Middle frontal gyrus (tissue), 1 donor: ENCODE measurements around the gene IRX3.

ENCODE experiments used
- DNase-seq: peaks from one replicate; pipeline ENCODE4 v3.0.0-alpha.2; 2015; ENCODE audit warnings: low spot score; ENCODE audit errors: extremely low spot score

Gene IRX3

GRCh38 chr16:54290833-54291655 is 4.5 kb upstream of the IRX3 start:
- DNase-seq: no peak

- DNase-seq: no peak
Measured at GRCh38 chr16:54289945-54290832, 3.6 kb upstream of the IRX3 start.

- no peak for DNase-seq
Measured at GRCh38 chr16:54289242-54289944, 2.8 kb upstream of the IRX3 start.

- no peak for DNase-seq
Measured at GRCh38 chr16:54288835-54289241, 2.3 kb upstream of the IRX3 start.

- no peak for DNase-seq
Measured at GRCh38 chr16:54288030-54288834, 1.6 kb upstream of the IRX3 start.

GRCh38 chr16:54287131-54288029 is 793 bp upstream of the IRX3 start:
- DNase-seq: no peak

- no peak for DNase-seq
Measured at GRCh38 chr16:54286090-54286365, 559 bp downstream of the IRX3 start.

GRCh38 chr16:54285414-54286089 is 1.0 kb downstream of the IRX3 start:
- no peak for DNase-seq

- no peak for DNase-seq
Measured at GRCh38 chr16:54284931-54285413, 1.6 kb downstream of the IRX3 start.

- no peak for DNase-seq
Measured at GRCh38 chr16:54284319-54284930, 2.2 kb downstream of the IRX3 start.

- DNase-seq: no peak
Measured at GRCh38 chr16:54283725-54284318, 2.8 kb downstream of the IRX3 start.

GRCh38 chr16:54282928-54283724 is 3.5 kb downstream of the IRX3 start:
- no peak for DNase-seq

GRCh38 chr16:54282202-54282927 is 4.2 kb downstream of the IRX3 start:
- no peak for DNase-seq

GRCh38 chr16:54281535-54282201 is 4.9 kb downstream of the IRX3 start:
- DNase-seq: no peak

- DNase-seq: no peak
Measured at GRCh38 chr16:54280751-54281150, 5.8 kb downstream of the IRX3 start.

GRCh38 chr16:54277845-54278703 is 8.5 kb downstream of the IRX3 start:
- DNase-seq: no peak
